AG20443 (cell line): ENCODE data around the gene PUSL1.

Source experiments
- DNase-seq: peaks from one replicate; pipeline ENCODE4 v3.0.0; 2012; ENCODE audit warnings: low spot score, mixed read lengths

PUSL1 gene

DNA sequence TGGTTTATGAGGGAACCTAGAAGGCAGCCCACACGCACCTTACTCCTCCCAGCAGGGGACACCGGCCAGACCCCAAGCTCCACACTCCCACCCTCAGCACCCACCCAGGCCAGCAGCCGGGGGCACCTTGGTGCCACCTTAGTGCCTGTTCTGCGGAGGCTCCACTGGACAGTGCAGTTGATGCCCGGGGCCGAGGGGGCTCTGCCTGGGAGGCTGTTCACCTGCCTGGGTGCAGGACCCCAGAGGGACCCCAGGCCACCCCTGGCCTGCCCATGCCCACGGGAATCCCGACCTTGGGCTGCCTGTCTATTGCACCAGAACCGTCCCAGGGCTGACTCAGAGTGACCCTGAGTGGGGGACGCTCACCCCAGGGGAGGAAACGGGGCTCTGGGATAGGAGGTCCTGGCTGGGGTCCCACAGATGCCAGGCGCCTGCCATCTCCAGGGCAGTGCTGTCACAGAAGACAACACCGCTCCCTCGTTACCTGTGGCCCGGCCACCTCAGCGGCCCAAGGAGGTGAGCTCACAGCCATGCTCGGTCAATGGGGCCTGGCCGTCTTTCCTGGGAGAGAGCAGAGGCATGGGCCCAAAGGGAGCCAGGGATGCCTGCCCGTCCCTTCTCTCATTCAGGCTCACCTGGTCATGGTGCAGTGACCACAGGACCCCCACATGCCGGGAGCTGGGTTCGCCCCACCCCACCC, 27.5 kb upstream of the PUSL1 start:
- DNase-seq, result no peak

- peak; percentile 76 for DNase-seq
Measured at GRCh38 chr1:1281533-1282321, 26.7 kb upstream of the PUSL1 start.

DNA sequence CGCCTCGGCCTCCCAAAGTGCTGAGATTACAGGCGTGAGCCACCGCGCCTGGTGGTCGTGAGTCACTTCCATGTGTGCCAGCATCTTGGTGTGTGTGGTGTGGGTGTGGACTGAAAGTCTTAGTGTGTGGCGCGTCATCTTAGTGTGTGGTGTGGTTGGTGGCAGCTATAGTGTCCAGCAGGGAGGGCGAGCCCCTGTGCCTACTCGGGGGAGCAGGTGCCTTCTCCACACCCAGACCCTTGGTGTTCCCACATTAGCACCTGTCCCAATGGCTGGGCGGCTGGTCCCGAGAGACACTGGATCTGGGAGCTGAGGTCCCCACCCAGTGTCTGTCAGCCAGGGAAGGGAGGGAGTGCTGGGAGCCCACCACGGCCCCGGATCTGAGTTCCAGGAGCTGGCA, 25.4 kb upstream of the PUSL1 start:
- no peak for DNase-seq

DNA sequence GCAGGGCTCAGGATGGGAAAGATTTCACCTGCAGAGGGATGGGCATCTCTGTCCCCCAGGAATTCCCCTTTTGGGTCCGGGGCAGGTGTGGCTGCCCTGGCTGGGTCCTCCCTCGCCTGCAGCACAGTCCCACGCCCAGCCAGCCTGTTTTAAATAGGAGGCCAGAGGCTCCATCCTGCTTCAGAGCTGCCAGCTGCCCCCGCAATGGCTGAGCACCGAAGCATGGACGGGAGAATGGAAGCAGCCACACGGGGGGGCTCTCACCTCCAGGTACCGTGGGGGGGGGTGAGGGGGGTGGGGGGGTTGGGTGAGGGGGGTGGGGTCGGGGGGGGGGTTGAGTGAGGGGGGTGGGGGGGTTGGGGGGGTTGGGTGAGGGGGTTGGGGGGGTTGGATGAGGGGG, 24.6 kb upstream of the PUSL1 start:
- DNase-seq, result peak; percentile 33

DNA sequence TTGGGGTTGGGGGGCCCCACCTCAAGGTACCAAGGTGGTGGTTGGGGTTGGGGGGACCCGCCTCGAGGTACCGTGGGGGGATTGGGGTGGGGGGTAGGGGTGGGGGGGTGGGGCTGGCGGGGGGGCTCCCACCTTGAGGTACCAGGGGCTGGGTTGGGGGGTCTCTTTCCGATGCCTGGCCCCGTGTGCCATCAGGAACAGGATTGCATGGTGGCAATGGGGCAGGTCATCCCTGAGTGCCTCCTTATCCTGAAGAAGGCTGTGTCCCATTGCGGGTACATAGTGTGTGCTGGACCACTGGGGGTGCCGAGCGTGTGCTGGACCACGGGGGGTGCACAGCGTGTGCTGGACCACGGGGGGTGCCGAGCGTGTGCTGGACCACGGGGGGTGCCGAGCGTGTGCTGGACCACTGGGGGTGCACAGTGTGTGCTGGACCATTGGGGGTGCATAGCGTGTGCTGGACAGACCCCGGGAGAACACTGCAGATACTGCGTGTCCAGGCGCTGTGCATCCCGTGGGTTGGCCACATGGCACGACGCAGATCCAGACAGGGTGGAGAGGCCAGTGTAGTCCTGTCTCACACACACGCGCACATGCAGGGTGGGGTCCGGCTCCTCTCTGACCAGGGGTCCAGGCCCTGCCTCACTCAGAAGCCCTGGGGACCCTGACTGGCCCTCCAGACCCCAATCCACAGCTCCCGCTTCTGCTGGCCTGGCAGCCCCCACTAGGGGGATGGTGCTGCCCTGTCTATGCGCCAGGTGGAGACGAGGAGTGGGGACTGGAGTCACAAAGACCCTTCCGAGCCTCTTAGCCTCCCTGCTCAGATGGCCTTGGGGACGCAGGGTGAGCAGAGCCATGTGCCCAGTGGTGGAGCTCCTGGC, 23.9 kb upstream of the PUSL1 start:
- no peak for DNase-seq

GRCh38 chr1:1285102-1285571, 23.3 kb upstream of the PUSL1 start:
- no peak for DNase-seq

- no peak for DNase-seq
Measured at GRCh38 chr1:1285611-1286311, 22.6 kb upstream of the PUSL1 start.

GRCh38 chr1:1286313-1287261, 21.8 kb upstream of the PUSL1 start:
- DNase-seq, result no peak

GRCh38 chr1:1287288-1288110, 20.9 kb upstream of the PUSL1 start:
- DNase-seq, result no peak

DNA sequence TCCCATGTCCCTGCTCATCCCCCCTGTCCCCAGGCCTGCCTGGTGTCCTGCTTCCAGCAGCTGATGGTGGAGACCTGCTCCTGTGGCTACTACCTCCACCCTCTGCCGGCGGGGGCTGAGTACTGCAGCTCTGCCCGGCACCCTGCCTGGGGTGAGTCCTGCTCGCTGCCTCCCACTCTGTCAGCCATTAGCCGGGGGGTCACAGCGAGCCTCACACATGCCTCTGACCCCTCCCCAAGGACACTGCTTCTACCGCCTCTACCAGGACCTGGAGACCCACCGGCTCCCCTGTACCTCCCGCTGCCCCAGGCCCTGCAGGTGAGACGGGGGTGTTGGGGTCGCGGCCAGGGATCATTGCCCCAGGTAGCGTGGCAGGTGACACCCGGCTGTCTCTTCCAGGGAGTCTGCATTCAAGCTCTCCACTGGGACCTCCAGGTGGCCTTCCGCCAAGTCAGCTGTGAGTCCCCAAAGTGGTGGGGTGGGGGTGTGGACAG, 18.1 kb upstream of the PUSL1 start:
- DNase-seq, result peak; percentile 88

DNA sequence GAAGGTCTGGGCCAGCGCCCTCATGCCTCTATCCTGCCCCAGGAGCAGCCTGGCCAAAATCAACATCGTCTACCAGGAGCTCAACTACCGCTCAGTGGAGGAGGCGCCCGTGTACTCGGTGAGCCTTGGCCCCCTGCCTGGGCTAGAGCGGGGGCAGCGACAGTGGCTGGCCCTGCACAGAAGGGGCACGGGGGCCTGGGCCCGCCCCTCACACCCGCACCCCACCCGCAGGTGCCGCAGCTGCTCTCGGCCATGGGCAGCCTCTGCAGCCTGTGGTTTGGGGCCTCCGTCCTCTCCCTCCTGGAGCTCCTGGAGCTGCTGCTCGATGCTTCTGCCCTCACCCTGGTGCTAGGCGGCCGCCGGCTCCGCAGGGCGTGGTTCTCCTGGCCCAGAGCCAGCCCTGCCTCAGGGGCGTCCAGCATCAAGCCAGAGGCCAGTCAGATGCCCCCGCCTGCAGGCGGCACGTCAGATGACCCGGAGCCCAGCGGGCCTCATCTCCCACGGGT, 17.3 kb upstream of the PUSL1 start:
- no peak for DNase-seq

DNA sequence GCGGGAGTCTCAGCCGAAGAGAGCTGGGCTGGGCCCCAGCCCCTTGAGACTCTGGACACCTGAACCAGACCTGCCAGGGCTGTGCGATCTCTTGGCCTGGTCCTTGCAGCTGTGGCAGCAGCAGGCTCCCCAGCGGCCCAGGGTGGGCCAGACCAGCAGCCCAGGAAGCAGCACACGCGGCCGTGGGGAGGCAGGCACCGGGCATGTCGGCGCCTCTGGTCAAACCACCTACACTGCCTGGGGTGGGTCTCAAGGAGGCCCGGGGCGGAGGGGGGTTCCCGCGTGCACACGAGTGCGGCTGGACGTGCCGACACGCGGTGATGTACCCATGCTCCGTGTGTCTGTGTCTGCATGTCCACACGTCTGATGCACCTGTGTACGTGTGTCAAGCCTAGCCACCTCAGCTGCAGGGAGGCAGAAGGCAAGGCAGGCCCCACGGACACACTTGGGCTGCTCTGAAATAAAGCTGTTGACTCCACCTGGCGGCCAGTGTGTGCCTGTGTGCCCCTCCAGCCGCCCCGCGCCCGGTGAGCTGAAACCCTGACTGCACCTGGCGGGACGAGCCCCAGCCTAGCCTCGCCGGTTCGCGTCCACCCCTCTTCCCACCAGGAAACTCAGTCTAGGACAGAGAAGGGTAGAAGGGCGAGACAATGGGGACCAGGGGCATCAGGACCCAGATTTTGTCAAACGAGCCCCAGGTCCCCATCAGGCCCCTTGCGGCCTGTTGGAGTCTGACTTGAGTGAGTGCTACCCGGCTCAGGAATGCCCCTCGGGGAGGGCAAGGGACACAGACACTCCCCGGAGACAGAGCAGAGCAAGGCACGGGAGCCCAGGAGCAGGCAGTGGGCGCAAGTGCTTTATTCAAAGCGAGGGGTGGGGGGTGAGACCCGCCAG, 16.6 kb upstream of the PUSL1 start:
- DNase-seq, result peak; percentile 64

DNA sequence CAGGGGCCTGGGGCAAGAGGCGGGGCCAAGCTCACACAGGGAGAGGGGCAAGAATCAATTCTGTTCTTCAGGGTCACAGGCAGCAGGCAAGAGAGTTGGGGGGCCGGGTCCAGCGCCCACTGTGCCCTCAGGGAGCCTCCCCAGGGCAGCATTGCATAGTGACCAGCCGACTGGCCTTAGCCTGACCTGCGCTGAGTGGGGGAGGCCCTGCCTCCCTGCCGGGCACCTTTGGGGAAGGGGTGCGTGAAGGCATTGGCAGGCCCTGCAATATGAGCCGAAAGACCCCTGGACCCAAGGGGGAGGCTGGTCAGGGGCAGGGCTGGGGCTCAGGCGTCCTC, 16.0 kb upstream of the PUSL1 start:
- DNase-seq, result no peak

DNA sequence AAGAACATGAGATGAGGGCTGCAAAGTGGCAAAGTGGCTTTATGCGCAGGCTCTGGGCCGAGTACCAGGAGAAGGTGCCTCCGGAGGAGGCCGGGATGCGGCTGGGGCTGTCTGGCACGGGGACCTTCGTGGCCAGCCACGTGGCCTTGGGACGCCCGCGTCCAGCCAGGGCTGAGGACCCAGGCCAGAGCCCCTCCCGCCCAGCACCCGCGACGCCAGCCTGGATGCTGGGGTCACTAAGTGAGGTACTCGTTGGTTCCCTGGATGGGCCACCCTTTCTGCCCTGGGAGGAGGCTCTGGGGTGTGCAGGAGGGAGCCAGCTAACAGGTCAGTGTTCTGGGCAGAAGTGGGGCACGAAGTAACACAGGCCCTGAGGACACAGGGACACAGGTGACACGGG, 15.5 kb upstream of the PUSL1 start:
- no peak for DNase-seq

DNA sequence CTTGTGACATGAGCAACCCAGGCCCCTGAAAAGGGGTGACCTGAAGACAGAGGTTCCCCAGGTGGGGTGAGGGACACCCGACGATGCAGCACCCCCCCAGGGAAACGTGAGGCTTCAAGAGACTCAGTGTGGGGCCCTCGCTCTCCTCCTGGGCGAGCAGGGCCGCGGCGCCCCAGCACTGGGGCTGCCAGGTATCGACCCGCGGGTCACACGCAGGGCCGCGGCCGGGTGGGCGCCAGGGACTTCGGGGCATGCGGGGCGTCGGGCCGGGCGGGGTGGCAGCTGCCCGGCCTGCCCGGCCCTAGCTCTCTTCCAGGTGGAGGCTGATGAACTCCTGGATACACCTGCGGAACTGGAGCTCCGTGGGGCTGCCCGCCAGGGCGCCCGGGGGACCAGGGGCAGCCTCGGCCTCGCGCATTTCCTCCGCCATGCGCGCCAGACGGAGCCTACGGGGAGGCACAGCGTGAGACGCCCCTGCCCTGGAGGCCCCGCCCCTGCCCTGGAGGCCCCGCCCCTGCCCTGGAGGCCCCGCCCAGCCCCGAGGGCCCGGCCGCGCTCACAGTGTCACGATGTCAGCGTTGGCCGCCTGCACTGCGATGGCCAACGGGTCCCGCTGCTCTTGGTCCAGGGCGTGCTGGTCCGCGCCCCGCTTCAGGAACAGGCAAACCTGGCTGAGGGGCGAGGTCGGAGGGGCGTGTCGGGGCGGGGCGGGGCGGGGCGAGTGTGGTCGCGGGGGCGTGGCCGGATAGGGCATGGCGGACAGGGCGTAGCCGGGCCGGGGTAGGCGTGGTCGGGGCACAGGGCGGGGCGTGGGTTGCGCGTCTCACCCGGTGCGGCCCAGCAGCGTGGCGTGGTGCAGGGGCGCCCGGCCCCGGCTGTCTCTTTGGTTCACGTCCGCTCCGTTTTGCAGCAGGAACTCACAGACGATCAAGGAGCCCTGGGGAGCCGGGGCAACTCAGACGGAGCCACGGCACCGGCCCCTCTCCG, 14.8 kb upstream of the PUSL1 start:
- DNase-seq, result no peak

- DNase-seq, result no peak
Measured at GRCh38 chr1:1294250-1294890, 14.0 kb upstream of the PUSL1 start.
